ENCODE measurements around the gene PRKN.

Gene PRKN

GRCh38 chr6:162301128-162301527 is 426.4 kb downstream of the PRKN start:
- no peak for DNase-seq (ENCODE audit: low read depth)

GRCh38 chr6:162294029-162294428 is 433.5 kb downstream of the PRKN start:
- DNase-seq (ENCODE audit: low read depth), result no peak

GRCh38 chr6:162292915-162293314 is 434.7 kb downstream of the PRKN start:
- no peak for DNase-seq (ENCODE audit: low read depth)

GRCh38 chr6:162290846-162291465 is 436.6 kb downstream of the PRKN start:
- DNase-seq (ENCODE audit: low read depth), result no peak

- no peak for DNase-seq (ENCODE audit: low read depth)
These were observed 437.6 kb downstream of the PRKN start for GRCh38 chr6:162289972-162290371.

GRCh38 chr6:162273986-162274385 is 453.6 kb downstream of the PRKN start:
- DNase-seq (ENCODE audit: low read depth), result no peak

- no peak for DNase-seq (ENCODE audit: low read depth)
These were observed 455.6 kb downstream of the PRKN start for GRCh38 chr6:162271922-162272321.

GRCh38 chr6:162270966-162271365 is 456.6 kb downstream of the PRKN start:
- DNase-seq (ENCODE audit: low read depth), result no peak

- no peak for DNase-seq (ENCODE audit: low read depth)
These were observed 459.9 kb downstream of the PRKN start for GRCh38 chr6:162267641-162268040.

- no peak for DNase-seq (ENCODE audit: low read depth)
These were observed 460.4 kb downstream of the PRKN start for GRCh38 chr6:162267126-162267525.

- no peak for DNase-seq (ENCODE audit: low read depth)
These were observed 463.0 kb downstream of the PRKN start for GRCh38 chr6:162264581-162264980.

- DNase-seq (ENCODE audit: low read depth), result no peak
These were observed 464.9 kb downstream of the PRKN start for GRCh38 chr6:162262466-162263196.

- DNase-seq (ENCODE audit: low read depth), result no peak
These were observed 466.0 kb downstream of the PRKN start for GRCh38 chr6:162261598-162261997.

GRCh38 chr6:162260027-162260426 is 467.5 kb downstream of the PRKN start:
- DNase-seq (ENCODE audit: low read depth), result no peak

GRCh38 chr6:162258647-162259046 is 468.9 kb downstream of the PRKN start:
- no peak for DNase-seq (ENCODE audit: low read depth)

GRCh38 chr6:162256361-162256760 is 471.2 kb downstream of the PRKN start:
- no peak for DNase-seq (ENCODE audit: low read depth)

GRCh38 chr6:162251257-162251656 is 476.3 kb downstream of the PRKN start:
- DNase-seq (ENCODE audit: low read depth), result no peak

GRCh38 chr6:162249907-162250642 is 477.5 kb downstream of the PRKN start:
- no peak for DNase-seq (ENCODE audit: low read depth)

- no peak for DNase-seq (ENCODE audit: low read depth)
These were observed 481.6 kb downstream of the PRKN start for GRCh38 chr6:162245830-162246420.

- no peak for DNase-seq (ENCODE audit: low read depth)
These were observed 483.5 kb downstream of the PRKN start for GRCh38 chr6:162244031-162244430.

- no peak for DNase-seq (ENCODE audit: low read depth)
These were observed 484.7 kb downstream of the PRKN start for GRCh38 chr6:162242915-162243314.

GRCh38 chr6:162239330-162239729 is 488.2 kb downstream of the PRKN start:
- no peak for DNase-seq (ENCODE audit: low read depth)

- no peak for DNase-seq (ENCODE audit: low read depth)
These were observed 488.9 kb downstream of the PRKN start for GRCh38 chr6:162238675-162239074.
